T-helper 1 cell treated with Interleukin-12 subunit alpha and Interleukin-12 subunit beta and Interleukin-4 antibody, amounts not matched to agents 30 μg/mL and 1 μg/mL, for 36 hours (primary cell): ENCODE results near the gene ABHD6.
"Not testable (repeated sequence)": the region's sequence is repeated elsewhere in the genome, so short reads cannot be mapped to it uniquely, and the experiment has no call there.

Experiments used
- H3K27ac Mint-ChIP-seq: one replicate; pipeline ENCODE4 v1.8.0; 2021; ENCODE audit warnings: mild to moderate bottlenecking, mixed read lengths
- H3K27me3 Mint-ChIP-seq: one replicate; pipeline ENCODE4 v1.8.0; 2021; ENCODE audit warnings: low read depth, mixed read lengths
- H3K36me3 Mint-ChIP-seq: one replicate; pipeline ENCODE4 v1.8.0; 2021; ENCODE audit warnings: low read depth, mixed read lengths
- H3K4me1 Mint-ChIP-seq: one replicate; pipeline ENCODE4 v1.8.0; 2021; ENCODE audit warnings: low read depth, mixed read lengths
- H3K4me3 Mint-ChIP-seq: one replicate; pipeline ENCODE4 v1.8.0; 2021; ENCODE audit warnings: mild to moderate bottlenecking, moderate library complexity, mixed read lengths
- H3K9me3 Mint-ChIP-seq: one replicate; pipeline ENCODE4 v1.8.0; 2021; ENCODE audit warnings: mixed read lengths

ABHD6 gene

DNA sequence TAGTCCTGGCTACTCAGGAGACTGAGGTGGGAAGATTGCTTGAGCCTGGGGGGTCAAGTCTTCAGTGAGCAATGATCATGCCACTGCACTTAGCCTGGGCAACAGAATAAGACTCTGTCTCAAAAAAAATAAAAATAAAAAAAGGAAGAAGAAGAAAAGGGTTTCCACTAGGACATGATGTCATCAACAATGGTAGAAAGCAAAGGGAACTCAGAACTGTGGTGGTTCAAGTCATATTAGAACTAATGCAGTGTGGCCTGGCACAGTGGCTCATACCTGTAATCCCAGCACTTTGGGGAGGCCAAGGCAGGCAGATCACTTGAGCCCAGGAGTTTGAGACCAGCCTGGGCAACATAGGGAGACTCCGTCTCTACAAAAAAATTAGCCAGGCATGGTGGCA, 30.0 kb downstream of the ABHD6 start:
- H3K4me1 Mint-ChIP-seq: peaks cover 10% of the 10 kb centered on the region
- H3K27ac Mint-ChIP-seq, H3K36me3 Mint-ChIP-seq, H3K27me3 Mint-ChIP-seq, H3K4me3 Mint-ChIP-seq, H3K9me3 Mint-ChIP-seq: not testable (repeated sequence)

DNA sequence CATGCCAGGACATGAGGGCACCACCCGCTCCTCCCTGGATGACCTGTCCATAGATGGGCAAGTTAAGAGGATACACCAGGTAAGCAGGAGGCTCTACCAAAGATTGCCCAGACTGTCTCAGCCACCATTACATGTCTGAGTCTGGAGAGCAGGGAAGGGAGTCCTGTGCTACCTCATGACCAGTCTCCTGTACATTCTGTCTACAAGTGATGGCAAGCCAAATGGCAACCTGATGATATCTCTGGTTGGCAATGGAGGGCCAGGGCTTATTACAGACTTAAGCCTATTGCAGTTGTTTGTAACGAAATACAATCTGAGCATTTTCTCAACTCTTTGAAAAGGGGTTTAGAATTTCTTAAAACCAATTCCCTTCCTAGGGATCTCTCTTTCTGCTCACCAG, 31.8 kb downstream of the ABHD6 start:
- H3K4me1 Mint-ChIP-seq: peaks cover 10% of the 10 kb centered on the region
- H3K4me3 Mint-ChIP-seq: no peak overlapping the region
- H3K27ac Mint-ChIP-seq: no peak overlapping the region
- no peaks in the 10 kb centered on the region for H3K9me3 Mint-ChIP-seq
- H3K27me3 Mint-ChIP-seq: no peaks in the 10 kb centered on the region
- H3K36me3 Mint-ChIP-seq: peaks cover 7% of the 10 kb centered on the region

- Mint-ChIP-seq H3K36me3 (peaks cover 12% of the 10 kb centered on the region), H3K9me3 (no peaks in the 10 kb centered on the region), H3K4me3 (no peak overlapping the region), H3K27me3 (no peaks in the 10 kb centered on the region), H3K4me1 (peaks cover 10% of the 10 kb centered on the region), H3K27ac (no peak overlapping the region)
Measured at GRCh38 chr3:58270485-58270884, 32.9 kb downstream of the ABHD6 start.

- Mint-ChIP-seq H3K36me3 (peaks cover 14% of the 10 kb centered on the region), H3K4me3 (no peak overlapping the region), H3K9me3 (no peaks in the 10 kb centered on the region), H3K4me1 (peaks cover 10% of the 10 kb centered on the region), H3K27ac (no peak overlapping the region), H3K27me3 (no peaks in the 10 kb centered on the region)
Measured at GRCh38 chr3:58271901-58272501, 34.4 kb downstream of the ABHD6 start.

- Mint-ChIP-seq H3K27me3 (no peaks in the 10 kb centered on the region), H3K4me3 (no peak overlapping the region), H3K9me3 (no peaks in the 10 kb centered on the region), H3K4me1 (peaks cover 10% of the 10 kb centered on the region), H3K36me3 (peaks cover 18% of the 10 kb centered on the region), H3K27ac (no peak overlapping the region)
Measured at GRCh38 chr3:58272891-58273290, 35.3 kb downstream of the ABHD6 start.

- H3K27ac Mint-ChIP-seq, H3K27me3 Mint-ChIP-seq, H3K4me1 Mint-ChIP-seq, H3K4me3 Mint-ChIP-seq, H3K9me3 Mint-ChIP-seq: not testable (repeated sequence)
- H3K36me3 Mint-ChIP-seq: peaks cover 15% of the 10 kb centered on the region
Measured at GRCh38 chr3:58273362-58273761, 35.8 kb downstream of the ABHD6 start.

DNA sequence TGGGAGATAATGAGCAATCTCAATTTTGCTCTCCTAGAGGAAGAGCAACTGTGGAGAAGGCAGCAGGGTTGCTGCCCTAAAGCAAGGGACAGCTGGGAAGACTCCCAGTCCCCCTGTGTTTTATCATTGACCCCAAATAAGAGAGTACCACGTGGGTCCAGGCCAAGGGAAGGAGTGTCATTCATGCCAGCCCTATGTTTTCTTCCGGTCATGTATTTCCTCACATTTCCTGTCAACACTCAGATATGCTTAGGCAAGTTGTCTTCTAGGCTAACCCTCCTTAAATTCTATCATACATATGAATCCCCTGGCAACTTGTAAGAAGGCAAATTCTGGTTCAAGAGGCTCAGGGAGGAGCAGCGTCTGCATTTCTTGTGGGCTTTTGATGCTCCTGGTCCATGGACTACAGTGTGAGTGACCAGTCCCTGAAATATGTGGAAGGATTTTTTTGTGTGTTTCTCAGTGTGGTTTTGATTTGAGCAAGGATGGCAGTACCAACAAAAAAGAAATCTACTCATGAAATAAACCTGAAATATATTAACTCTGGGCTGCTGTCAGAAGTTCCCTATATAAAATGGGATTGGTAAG, 36.5 kb downstream of the ABHD6 start:
- Mint-ChIP-seq H3K27ac (no peak overlapping the region), H3K4me3 (no peak overlapping the region), H3K36me3 (peaks cover 17% of the 10 kb centered on the region), H3K9me3 (no peaks in the 10 kb centered on the region), H3K27me3 (no peaks in the 10 kb centered on the region), H3K4me1 (peaks cover 5% of the 10 kb centered on the region)

DNA sequence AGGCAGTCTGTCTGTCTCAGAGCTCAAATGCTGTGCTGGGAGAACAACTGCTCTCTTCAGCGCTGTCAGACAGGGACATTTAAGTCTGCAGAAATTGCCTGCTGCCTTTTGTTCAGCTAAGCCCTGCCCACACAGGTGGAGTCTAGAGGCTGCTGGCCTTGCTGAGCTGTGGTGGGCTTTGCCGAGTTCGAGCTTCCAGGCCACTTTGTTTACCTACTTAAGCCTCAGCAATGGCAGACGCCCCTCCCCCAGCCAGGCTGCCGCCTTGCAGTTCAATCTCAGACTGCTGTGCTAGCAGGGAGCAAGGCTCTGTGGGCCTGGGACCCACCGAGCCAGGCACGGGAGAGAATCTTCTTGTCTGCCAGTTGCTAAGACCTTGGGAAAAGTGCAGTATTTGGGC, 43.5 kb downstream of the ABHD6 start:
- Mint-ChIP-seq H3K4me3 (no peak overlapping the region), H3K9me3 (no peaks in the 10 kb centered on the region), H3K27me3 (no peaks in the 10 kb centered on the region), H3K27ac (no peak overlapping the region), H3K36me3 (peaks cover 6% of the 10 kb centered on the region), H3K4me1 (no peaks in the 10 kb centered on the region)

DNA sequence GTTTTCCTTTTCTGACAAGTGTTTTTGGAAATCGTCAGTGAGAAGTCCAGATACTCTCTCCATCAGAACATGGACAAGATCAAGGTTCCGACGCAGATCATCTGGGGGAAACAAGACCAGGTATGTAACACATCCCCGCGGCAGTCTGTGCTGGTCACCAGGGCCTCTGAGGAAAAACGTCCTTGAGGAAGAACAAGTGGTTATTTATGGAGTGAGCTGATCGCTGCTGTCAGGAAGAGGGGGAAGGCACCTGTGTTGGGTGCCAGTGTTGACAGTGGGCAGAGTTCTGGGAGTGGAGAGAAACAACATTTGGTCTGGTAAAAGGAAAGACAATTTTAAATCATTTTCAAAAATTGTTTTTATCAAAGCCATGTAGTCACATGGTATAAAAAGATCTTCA, 47.7 kb downstream of the ABHD6 start:
- Mint-ChIP-seq H3K9me3 (no peaks in the 10 kb centered on the region), H3K4me1 (no peaks in the 10 kb centered on the region), H3K27me3 (no peaks in the 10 kb centered on the region), H3K4me3 (no peak overlapping the region), H3K36me3 (peaks cover 1% of the 10 kb centered on the region), H3K27ac (no peak overlapping the region)

DNA sequence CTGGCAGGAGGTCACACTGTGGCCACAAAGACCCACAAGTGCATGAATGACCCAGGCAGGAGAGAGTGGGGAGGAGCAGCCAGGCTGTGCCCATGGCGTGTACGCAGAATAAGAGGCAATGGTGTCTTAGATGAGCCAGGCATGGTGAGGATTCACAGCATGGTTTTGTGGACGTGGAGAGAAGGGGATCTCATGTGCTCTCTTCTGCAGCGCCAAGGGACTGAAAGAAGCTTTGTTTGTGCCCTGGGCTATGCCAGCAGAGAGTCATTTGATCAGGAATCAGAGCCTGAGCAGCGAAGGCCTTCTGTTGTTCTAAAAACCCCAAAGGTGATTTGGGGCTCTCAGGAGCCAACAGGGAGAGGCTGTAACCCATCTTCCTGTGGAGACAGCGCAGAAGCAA, 49.8 kb downstream of the ABHD6 start:
- no peaks in the 10 kb centered on the region for H3K4me1 Mint-ChIP-seq
- no peak overlapping the region for H3K4me3 Mint-ChIP-seq
- H3K27me3 Mint-ChIP-seq: no peaks in the 10 kb centered on the region
- peaks cover 1% of the 10 kb centered on the region for H3K36me3 Mint-ChIP-seq
- H3K27ac Mint-ChIP-seq: no peak overlapping the region
- H3K9me3 Mint-ChIP-seq: no peaks in the 10 kb centered on the region

DNA sequence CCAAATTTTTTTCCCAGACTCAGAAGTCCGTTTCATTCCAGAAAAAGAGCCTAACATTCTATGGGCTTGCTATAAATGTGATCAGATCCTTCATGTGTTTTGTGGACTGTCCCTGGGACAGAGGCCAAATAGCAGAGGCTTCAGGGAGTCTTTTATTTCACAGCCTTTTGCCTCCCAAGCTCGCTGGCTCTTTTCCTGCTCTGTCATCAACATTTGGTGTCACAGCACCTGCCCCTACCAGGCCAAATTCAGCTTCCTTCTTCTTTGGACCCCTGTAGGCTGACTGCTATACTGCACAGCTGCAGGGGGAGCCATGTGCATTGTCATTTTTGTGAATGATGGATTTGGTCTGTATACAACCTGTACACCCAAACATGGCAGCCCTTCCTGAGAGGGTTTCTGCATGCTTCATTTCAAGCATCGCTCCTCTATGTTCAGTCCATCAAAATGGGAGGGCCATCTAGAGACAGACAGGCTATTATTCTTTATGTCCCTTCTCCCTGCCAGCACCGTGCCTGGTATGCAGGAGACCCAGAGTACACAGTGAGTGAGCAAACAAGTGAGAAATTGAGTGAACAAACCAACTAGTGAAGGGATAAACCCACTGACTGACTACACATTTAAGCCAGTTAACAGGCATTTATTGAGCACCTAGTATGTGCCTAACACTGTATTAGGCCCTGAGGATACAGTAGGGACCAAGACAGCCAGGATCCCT, 50.6 kb downstream of the ABHD6 start:
- Mint-ChIP-seq H3K27me3 (no peaks in the 10 kb centered on the region), H3K27ac (no peak overlapping the region), H3K4me1 (no peaks in the 10 kb centered on the region), H3K36me3 (peaks cover 1% of the 10 kb centered on the region), H3K4me3 (no peak overlapping the region), H3K9me3 (no peaks in the 10 kb centered on the region)

GRCh38 chr3:58288964-58289613, 51.5 kb downstream of the ABHD6 start:
- H3K9me3 Mint-ChIP-seq, H3K27ac Mint-ChIP-seq, H3K4me3 Mint-ChIP-seq, H3K4me1 Mint-ChIP-seq, H3K27me3 Mint-ChIP-seq, H3K36me3 Mint-ChIP-seq: not testable (repeated sequence)

DNA sequence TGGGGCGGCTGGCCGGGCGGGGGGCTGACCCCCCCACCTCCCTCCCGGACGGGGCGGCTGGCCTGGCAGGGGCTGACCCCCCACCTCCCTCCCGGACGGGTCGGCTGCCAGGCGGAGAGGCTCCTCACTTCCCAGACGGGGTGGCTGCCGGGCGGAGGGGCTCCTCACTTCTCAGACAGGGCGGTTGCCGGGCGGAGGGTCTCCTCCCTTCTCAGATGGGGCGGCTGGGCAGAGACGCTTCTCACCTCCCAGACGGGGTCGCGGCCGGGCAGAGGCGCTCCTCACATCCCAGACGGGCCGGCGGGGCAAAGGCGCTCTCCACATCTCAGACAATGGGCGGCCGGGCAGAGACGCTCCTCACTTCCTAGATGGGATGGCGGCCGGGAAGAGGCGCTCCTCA, 52.9 kb downstream of the ABHD6 start:
- not testable (repeated sequence) for H3K36me3 Mint-ChIP-seq, H3K27ac Mint-ChIP-seq, H3K27me3 Mint-ChIP-seq, H3K4me1 Mint-ChIP-seq, H3K9me3 Mint-ChIP-seq, H3K4me3 Mint-ChIP-seq

GRCh38 chr3:58291671-58292338, 54.2 kb downstream of the ABHD6 start:
- Mint-ChIP-seq H3K27ac (no peak overlapping the region), H3K27me3 (no peaks in the 10 kb centered on the region), H3K36me3 (peaks cover 1% of the 10 kb centered on the region), H3K4me1 (no peaks in the 10 kb centered on the region), H3K4me3 (no peak overlapping the region), H3K9me3 (no peaks in the 10 kb centered on the region)

DNA sequence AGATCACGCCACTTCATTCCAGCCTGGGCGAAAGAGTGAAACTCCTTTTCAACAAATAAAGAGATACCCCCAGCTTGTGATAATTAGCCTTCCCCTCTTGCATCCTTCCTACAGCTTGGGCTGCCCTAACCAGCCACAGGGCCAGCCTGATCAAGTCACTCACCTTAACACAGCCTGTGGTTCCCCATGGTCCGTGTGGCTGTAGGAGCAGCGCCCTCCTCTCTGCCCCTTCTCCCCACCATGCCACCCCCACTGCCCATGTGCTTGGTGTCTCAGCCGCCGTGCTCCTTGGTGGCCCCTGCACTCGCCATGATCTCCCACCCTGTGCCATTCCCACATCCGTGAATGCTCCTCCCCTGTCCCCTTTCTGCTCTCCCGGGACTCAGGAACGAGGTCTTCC, 55.3 kb downstream of the ABHD6 start:
- H3K36me3 Mint-ChIP-seq: peaks cover 1% of the 10 kb centered on the region
- no peak overlapping the region for H3K4me3 Mint-ChIP-seq
- no peaks in the 10 kb centered on the region for H3K4me1 Mint-ChIP-seq
- no peak overlapping the region for H3K27ac Mint-ChIP-seq
- H3K27me3 Mint-ChIP-seq: no peaks in the 10 kb centered on the region
- no peaks in the 10 kb centered on the region for H3K9me3 Mint-ChIP-seq
